Inferior parietal cortex (tissue), 1 donor: ENCODE data around the gene IKZF2.

Source experiments
- DNase-seq: peaks from one replicate; pipeline ENCODE4 v3.0.0-alpha.2; 2016; ENCODE audit errors: extremely low spot score

Gene IKZF2

GRCh38 chr2:213101692-213102460 is 49.5 kb downstream of the IKZF2 start:
- no peak for DNase-seq

GRCh38 chr2:213101109-213101508 is 50.3 kb downstream of the IKZF2 start:
- DNase-seq: no peak

GRCh38 chr2:213098612-213099011 is 52.8 kb downstream of the IKZF2 start:
- DNase-seq: no peak

- DNase-seq: no peak
These were observed 59.6 kb downstream of the IKZF2 start for GRCh38 chr2:213091765-213092164.

GRCh38 chr2:213090772-213091171 is 60.6 kb downstream of the IKZF2 start:
- no peak for DNase-seq

- no peak for DNase-seq
These were observed 62.0 kb downstream of the IKZF2 start for GRCh38 chr2:213089438-213089837.

- DNase-seq: no peak
These were observed 64.4 kb downstream of the IKZF2 start for GRCh38 chr2:213087040-213087439.

GRCh38 chr2:213086571-213086970 is 64.8 kb downstream of the IKZF2 start:
- no peak for DNase-seq

GRCh38 chr2:213086050-213086449 is 65.4 kb downstream of the IKZF2 start:
- no peak for DNase-seq

- no peak for DNase-seq
These were observed 65.9 kb downstream of the IKZF2 start for GRCh38 chr2:213085538-213085937.

GRCh38 chr2:213084261-213084660 is 67.2 kb downstream of the IKZF2 start:
- no peak for DNase-seq

- no peak for DNase-seq
These were observed 70.3 kb downstream of the IKZF2 start for GRCh38 chr2:213080969-213081617.

- no peak for DNase-seq
These were observed 71.7 kb downstream of the IKZF2 start for GRCh38 chr2:213079756-213080155.

GRCh38 chr2:213078686-213079085 is 72.7 kb downstream of the IKZF2 start:
- DNase-seq: no peak

- no peak for DNase-seq
These were observed 81.9 kb downstream of the IKZF2 start for GRCh38 chr2:213069531-213069930.

- DNase-seq: no peak
These were observed 82.6 kb downstream of the IKZF2 start for GRCh38 chr2:213068676-213069359.

- no peak for DNase-seq
These were observed 83.5 kb downstream of the IKZF2 start for GRCh38 chr2:213067888-213068287.

- DNase-seq: no peak
These were observed 85.0 kb downstream of the IKZF2 start for GRCh38 chr2:213066443-213066743.

- DNase-seq: no peak
These were observed 85.6 kb downstream of the IKZF2 start for GRCh38 chr2:213065583-213066442.

- no peak for DNase-seq
These were observed 87.3 kb downstream of the IKZF2 start for GRCh38 chr2:213064099-213064498.

- DNase-seq: no peak
These were observed 93.4 kb downstream of the IKZF2 start for GRCh38 chr2:213057977-213058376.

- DNase-seq: no peak
These were observed 105.0 kb downstream of the IKZF2 start for GRCh38 chr2:213046431-213046830.
